GM18505 (cell line): Measurements from ENCODE around the gene MT1F.

Experiments
- ATAC-seq: cut with Tn5 transposase; IDR thresholded peaks from one replicate; pipeline ENCODE4 v1.9.1; 2021; ENCODE audit not compliant: unreplicated experiment
- POLR2A ChIP-seq: IDR thresholded peaks from 4 replicates; pipeline ENCODE4 v1.6.1; 2011; ENCODE audit warnings: borderline replicate concordance; ENCODE audit not compliant: insufficient read depth, insufficient read length; ENCODE audit errors: extremely low read depth

Gene MT1F

DNA sequence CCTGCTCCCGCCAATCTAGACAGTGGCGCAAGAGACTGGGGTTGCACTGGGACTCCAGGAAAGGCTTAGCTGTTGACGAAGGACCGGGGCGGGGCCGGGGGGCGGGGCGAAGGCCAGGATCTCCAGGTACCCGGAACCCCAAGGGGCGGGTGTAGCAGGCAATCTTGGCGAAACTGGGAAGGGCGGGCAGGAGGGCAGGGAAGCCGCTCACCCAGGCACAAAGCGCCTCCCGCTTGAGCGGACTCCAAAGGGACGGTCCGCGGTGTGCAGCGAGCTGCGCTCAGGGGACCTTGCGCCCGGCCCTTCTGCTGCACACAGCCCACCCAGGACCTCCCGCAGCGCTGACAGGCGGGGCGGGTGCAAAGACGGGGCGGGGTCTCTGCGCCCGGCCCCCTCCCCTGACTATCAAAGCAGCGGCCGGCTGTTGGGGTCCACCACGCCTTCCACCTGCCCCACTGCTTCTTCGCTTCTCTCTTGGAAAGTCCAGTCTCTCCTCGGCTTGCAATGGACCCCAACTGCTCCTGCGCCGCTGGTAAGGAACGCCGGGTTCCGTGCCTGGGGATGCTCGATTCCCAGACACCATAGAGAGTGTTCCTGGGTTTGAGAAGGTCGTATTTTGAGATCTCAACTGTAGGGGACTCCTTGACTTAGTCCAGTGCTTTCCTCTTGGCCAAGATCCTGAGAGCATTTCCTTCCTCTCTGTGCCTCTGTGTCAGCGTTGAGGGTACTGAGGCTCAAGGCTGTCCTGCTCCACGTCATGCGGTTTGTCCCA, at the start of gene MT1F:
TSS of gene MT1F (plus strand) at position 405 of the 772 bp plus-strand sequence. CDS start at position 505, 100 bp downstream.
- no peak for ATAC-seq
- TF ChIP-seq POLR2A: no peak

DNA sequence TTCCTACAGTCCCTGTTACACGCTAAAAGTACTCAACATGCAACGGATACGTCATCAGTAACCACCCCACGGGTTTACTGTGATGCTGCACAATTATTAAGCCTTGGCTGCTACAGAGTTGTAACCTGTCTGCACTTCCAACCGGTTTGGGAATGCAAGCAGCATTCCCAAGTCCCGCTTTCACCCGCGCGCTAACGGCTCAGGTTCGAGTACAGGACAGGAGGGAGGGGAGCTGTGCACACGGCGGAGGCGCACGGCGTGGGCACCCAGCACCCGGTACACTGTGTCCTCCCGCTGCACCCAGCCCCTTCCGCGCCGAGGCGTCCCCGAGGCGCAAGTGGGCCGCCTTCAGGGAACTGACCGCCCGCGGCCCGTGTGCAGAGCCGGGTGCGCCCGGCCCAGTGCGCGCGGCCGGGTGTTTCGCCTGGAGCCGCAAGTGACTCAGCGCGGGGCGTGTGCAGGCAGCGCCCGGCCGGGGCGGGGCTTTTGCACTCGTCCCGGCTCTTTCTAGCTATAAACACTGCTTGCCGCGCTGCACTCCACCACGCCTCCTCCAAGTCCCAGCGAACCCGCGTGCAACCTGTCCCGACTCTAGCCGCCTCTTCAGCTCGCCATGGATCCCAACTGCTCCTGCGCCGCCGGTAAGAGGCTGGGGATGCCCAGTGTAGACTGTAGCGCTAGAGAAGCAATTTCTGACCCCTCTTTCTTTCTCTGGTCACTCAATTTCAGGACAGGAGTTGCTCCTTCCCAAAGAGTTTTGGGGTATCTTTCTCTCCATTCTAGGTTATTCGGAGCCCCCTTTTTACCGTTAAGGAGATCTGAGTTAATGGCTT, 49.5 kb upstream of the MT1F start, which contains the start of gene MT2A:
TSS of gene MT2A (plus strand) at position 542 of the 833 bp plus-strand sequence. CDS start at position 614, 72 bp downstream.
- peak; percentile 40 for TF ChIP-seq POLR2A
- ATAC-seq: peak; percentile 68

DNA sequence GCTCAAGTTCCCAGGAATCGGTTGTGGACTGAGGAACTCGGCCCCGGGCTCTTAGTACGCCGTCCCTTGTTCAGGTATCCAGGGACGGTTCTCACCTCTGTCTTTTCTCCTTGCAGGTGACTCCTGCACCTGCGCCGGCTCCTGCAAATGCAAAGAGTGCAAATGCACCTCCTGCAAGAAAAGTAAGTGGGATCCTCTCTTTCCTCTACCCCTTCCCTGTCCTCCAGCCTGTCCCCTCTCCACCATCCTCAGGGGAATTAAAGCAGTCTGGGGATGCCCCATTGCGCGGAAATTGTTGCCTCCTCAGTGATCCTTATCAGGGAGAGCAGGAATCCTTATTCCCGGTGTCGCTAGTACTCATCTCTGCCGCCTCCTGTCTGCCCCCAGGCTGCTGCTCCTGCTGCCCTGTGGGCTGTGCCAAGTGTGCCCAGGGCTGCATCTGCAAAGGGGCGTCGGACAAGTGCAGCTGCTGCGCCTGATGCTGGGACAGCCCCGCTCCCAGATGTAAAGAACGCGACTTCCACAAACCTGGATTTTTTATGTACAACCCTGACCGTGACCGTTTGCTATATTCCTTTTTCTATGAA, 48.8 kb upstream of the MT1F start:
- no peak for ATAC-seq
- no peak for TF ChIP-seq POLR2A

DNA sequence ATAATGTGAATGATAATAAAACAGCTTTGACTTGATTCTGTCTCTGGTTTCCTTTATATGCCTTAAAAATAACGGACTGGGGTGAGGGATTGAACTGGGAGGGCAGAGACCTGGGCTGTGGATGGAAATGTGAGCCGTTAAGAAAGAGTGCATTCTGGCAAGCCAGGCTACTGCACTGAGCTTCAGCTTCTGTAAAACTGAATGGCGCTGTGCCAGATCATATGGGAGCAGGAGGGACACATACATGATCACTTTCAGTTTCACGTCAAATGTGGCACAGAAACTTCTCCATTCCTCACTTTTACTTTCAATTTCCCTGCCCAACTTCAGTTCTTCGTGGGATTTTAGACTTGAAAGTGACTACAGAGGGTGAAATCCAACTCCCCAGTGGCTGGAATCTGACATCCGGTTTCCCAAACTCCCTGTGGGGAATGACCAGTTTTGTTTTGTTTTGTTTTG, 48.3 kb upstream of the MT1F start:
- peak; percentile 56 for ATAC-seq
- TF ChIP-seq POLR2A: no peak

DNA sequence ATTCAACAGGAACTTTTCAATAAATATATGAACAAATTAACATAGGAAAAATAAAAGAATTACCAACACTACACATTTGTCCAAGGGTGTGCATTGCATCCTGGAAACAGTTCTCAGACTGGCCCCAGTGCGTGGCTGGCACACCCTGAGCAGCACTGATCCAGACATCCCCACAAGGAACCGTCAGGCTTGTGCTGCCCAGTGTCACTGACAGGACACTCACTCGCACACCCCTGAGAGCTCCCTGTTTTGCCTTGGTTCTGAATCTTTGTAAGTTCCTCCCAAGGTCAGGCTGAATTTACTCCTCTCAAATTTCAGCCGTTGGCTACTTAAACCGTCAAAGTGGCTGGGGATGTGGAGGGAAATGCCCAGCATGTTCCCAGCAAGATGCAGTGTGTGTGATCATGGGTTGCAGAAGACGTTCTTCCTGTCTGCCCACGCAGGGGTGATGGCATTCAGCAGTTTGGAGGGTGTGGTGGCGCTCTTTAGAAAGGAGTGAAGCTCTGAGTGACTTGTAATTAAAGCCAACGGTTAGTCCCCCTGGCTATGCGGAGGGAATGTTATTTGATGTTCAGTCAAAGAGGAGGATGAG, 47.6 kb upstream of the MT1F start:
- TF ChIP-seq POLR2A: no peak
- ATAC-seq: no peak

DNA sequence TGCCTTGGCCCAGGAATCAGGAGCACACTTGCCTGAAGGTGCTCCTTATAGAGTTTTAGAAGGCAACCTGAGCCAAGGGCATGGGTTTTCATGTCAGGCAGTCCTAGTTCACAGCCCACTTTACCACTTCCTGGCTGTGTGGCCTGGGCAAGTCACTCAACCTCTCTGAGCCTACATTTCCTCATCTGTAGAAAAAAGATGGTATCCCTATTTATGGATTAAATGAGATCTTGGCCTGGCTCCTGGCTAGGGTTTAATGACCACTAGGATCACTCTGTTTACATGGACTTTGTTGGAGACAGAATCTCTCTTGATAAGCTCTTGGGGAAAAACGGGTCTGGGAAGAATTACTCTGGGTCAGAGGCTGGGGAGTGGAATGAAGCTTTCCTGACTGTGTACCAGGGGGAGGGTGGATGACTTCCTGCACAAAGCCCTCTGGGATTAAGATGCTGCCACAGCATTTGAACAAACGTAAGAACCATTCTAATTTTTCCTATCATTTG, 47.1 kb upstream of the MT1F start:
- no peak for ATAC-seq
- no peak for TF ChIP-seq POLR2A

DNA sequence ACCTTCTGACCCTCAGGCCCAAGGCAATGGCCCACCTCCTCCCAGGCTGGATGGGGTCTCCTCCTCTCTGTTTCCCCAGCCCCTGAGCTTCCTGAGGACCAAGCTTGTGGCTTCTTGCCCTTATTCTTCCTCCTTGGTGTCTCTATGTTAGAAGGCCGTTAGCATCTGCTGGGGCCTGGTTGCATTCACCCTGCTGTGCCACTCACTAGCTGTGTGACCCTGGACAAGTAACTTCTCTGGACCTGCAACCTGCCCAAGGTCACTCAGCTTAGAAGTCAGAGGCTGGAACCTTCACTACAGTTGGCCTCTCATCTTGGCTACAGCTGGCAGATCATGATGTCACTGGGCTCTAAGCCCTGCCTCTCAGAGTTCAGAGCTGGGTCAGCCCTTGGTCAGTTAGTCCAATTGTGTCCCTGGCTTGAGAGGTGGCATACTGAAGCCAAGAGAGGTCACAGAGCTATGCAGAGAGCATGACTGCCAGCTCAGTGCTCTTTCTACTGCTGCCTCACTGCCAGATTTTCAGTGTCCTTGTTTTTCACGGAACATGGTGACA, 46.4 kb upstream of the MT1F start:
- no peak for ATAC-seq
- no peak for TF ChIP-seq POLR2A

DNA sequence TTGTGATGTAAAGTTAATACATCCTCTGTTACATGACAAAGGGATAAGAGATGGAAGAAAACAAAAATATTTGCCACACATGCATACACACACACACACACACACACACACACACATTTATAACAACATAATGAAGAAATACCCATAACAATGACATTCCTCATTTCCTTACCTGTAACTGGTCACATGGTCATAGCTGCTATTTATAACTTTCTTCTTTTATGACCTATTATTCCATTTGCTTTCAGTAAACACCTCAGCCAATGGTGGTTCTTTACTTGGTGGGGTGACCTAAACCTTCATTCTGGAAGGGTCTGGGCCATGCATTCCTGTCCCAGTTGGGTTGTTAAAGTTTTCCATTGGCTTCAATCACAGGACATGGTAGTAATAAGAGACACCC, 44.1 kb upstream of the MT1F start:
- ATAC-seq: no peak
- TF ChIP-seq POLR2A: no peak

DNA sequence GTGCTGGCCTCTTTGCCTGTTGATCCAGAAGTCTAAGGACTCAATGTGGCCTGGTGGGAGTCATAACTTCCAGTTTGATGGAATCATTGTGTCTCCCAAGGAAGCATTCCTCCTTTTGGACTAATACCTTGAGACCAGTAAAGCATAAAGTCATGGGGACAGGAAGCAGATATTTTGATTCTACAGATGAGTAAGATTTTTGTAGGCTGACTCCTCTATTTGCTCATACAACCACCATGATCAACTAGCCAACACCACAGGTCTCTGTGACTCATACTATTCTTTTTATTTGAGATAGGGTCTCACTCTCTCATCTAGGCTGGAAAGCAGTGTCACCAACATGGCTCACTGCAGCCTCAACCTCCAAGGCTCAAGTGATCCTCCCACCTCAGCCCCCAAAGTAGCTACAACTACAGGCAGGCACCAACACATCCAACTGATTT, 43.2 kb upstream of the MT1F start:
- no peak for ATAC-seq
- TF ChIP-seq POLR2A: no peak

DNA sequence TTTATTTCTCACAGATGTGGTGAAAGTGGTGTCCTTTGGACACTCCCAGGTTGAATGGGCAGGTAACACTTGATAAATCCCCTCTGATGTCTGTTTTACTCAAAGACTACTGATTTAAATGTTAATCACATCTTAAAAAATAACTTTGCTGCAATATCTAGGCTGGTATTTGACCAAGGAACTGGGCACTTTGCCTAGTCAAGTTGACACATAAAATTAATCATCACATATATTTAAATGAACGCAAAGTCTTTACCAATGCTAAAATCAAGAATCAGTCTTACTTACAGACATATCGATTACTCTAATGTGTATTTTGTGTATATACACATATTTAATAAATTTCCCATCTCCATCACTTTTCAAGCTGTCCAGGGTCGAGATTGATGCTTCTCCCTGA, 42.4 kb upstream of the MT1F start:
- ATAC-seq: no peak

DNA sequence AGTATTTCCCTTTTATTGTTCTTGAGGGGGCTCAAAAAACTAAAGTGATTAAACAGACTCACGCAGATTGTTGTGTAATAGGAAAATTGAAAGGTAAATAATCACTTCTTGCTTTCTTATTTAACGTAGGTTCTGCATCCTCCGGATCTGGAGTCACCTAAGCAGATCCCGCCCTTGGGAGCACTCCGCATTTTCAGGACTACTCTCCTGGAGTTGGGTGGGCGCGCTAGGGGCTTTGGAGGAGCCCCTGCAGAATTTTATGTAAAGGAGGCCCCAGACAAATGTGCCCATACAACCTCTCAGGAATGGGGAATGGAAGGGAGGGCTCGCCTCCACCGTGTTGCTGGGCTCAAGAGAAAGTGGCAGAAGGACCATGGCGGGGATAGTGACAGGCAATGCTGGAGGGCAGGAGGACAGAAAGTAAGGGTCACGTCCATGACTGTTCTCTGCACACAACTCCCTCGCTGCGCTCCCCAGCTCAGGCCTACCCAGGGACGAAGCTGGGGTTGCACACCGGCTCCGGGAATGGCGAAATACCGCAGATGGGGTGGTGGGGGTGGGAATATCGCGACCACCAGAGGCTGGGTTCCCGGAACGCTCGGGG, 41.0 kb upstream of the MT1F start:
- TF ChIP-seq POLR2A: no peak
- no peak for ATAC-seq

More for the DNA sequence above, 42.4 kb upstream of the MT1F start:
- no peak for TF ChIP-seq POLR2A
